ENCODE data around the gene IL1RL2. TPM values are rescaled to one million over a fixed set of nuclear protein-coding genes. Genes with fewer than 3 reads are reported as not detected.

IL1RL2 gene
- total RNA-seq, 3 donors from 2014 or later (not counting 1 experiment from before 2014, with no cell fraction given), result not detected

GRCh38 chr2:102154946-102155702 lies 31.7 kb upstream of the IL1RL2 start:
- TF ChIP-seq, protein P1, sequence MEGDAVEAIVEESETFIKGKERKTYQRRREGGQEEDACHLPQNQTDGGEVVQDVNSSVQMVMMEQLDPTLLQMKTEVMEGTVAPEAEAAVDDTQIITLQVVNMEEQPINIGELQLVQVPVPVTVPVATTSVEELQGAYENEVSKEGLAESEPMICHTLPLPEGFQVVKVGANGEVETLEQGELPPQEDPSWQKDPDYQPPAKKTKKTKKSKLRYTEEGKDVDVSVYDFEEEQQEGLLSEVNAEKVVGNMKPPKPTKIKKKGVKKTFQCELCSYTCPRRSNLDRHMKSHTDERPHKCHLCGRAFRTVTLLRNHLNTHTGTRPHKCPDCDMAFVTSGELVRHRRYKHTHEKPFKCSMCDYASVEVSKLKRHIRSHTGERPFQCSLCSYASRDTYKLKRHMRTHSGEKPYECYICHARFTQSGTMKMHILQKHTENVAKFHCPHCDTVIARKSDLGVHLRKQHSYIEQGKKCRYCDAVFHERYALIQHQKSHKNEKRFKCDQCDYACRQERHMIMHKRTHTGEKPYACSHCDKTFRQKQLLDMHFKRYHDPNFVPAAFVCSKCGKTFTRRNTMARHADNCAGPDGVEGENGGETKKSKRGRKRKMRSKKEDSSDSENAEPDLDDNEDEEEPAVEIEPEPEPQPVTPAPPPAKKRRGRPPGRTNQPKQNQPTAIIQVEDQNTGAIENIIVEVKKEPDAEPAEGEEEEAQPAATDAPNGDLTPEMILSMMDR (IDR thresholded peaks at IDR 0.05), result no peak
- no peak overlapping the region for H3K4me3 Mint-ChIP-seq
- no peak overlapping the region for H3K27ac ChIP-seq (ENCODE audit: low read length)
- no peaks in the 10 kb centered on the region for H3K9me3 Mint-ChIP-seq
- no peaks in the 10 kb centered on the region for H3K9me3 ChIP-seq (ENCODE audit: control insufficient read depth, insufficient read depth, low read length)
- DNase-seq (no peak), ATAC-seq (no peak)
- H3K27me3 ChIP-seq (ENCODE audit: control insufficient read depth, insufficient read depth, low read length), result no peaks in the 10 kb centered on the region
- peaks cover 0 to 4% of the 10 kb centered on the region in 2 donors for H3K27me3 Mint-ChIP-seq (ENCODE audit: low read depth in 2 of 2)
- WGBS (ENCODE audit: insufficient coverage), result 79% methylated on average over 7 of the region's 7 CpGs
- intact Hi-C loops (cut with micrococcal nuclease), result no loop called here
- H3K27ac Mint-ChIP-seq, result no peak overlapping the region
- no peaks in the 10 kb centered on the region for H3K36me3 ChIP-seq (ENCODE audit: control insufficient read depth, insufficient read depth, low read length)
- H3K4me1 ChIP-seq (ENCODE audit: control insufficient read depth, insufficient read depth, low read length), result no peaks in the 10 kb centered on the region
- no peaks in the 10 kb centered on the region for H3K4me1 Mint-ChIP-seq
- no peak overlapping the region for H3K4me3 ChIP-seq (ENCODE audit: low read length)
- H3K36me3 Mint-ChIP-seq, result no peaks in the 10 kb centered on the region

DNA sequence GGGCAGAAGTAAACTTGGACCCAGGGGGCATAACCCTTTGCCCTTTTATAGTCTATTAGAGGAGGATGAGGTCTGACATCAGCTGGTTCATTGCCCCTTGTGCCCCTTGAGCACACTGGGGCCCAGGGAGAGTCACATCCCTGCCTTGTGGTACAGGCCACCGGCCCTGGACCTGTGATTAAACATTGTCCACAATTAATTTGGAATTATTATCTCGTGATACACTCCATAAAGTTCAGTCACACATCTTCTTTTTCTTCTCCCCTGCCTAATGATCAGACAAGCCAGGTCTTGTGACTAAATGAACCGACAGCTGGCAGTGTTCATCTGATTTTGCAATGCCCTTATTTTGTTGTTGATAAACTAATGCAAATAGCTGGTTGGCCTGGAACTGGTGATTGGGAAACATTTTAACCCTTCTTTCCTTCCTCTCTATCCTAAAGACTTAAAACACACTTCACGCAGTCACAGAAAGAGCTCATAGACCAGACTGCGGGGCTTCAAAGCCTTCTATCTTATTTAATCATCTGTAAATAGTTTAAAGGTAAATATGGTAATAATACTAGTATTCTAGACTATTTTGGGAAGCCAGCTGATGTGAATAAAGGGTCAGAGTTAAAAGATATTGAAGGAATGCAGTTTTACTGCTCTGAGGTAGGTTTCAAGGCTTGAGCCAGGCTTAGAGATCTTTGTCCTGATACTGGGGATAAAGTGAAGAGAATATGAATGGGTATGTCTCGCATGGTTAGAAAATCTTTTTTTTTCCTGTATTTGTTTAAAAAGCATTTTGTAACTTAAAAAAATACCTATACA lies 30.9 kb upstream of the IL1RL2 start:
- no peaks in the 10 kb centered on the region for H3K4me1 Mint-ChIP-seq
- TF ChIP-seq, protein P1 (IDR thresholded peaks at IDR 0.05), result no peak
- H3K9me3 ChIP-seq (ENCODE audit: control insufficient read depth, insufficient read depth, low read length), result no peaks in the 10 kb centered on the region
- H3K27ac Mint-ChIP-seq, result no peak overlapping the region
- intact Hi-C loops (cut with micrococcal nuclease), result no loop called here
- H3K4me1 ChIP-seq (ENCODE audit: control insufficient read depth, insufficient read depth, low read length), result no peaks in the 10 kb centered on the region
- H3K27me3 Mint-ChIP-seq (ENCODE audit: low read depth in 2 of 2), result peaks cover 0 to 4% of the 10 kb centered on the region in 2 donors
- H3K27me3 ChIP-seq (ENCODE audit: control insufficient read depth, insufficient read depth, low read length), result no peaks in the 10 kb centered on the region
- no peak overlapping the region for H3K27ac ChIP-seq (ENCODE audit: low read length)
- H3K4me3 ChIP-seq (ENCODE audit: low read length), result no peak overlapping the region
- H3K9me3 Mint-ChIP-seq, result no peaks in the 10 kb centered on the region
- H3K4me3 Mint-ChIP-seq, result no peak overlapping the region
- no peaks in the 10 kb centered on the region for H3K36me3 Mint-ChIP-seq
- no peak for DNase-seq
- no peak for ATAC-seq
- WGBS (ENCODE audit: insufficient coverage), result 75% methylated on average over 3 of the region's 6 CpGs
- no peaks in the 10 kb centered on the region for H3K36me3 ChIP-seq (ENCODE audit: control insufficient read depth, insufficient read depth, low read length)

GRCh38 chr2:102158011-102158755 lies 28.6 kb upstream of the IL1RL2 start:
- intact Hi-C loops (cut with micrococcal nuclease), result no loop called here
- Histone ChIP-seq H3K4me3 (ENCODE audit: low read length) (no peak overlapping the region), H3K27me3 (ENCODE audit: control insufficient read depth, insufficient read depth, low read length) (no peaks in the 10 kb centered on the region), H3K27ac (ENCODE audit: low read length) (no peak overlapping the region), H3K4me1 (ENCODE audit: control insufficient read depth, insufficient read depth, low read length) (no peaks in the 10 kb centered on the region), H3K36me3 (ENCODE audit: control insufficient read depth, insufficient read depth, low read length) (no peaks in the 10 kb centered on the region), H3K9me3 (ENCODE audit: control insufficient read depth, insufficient read depth, low read length) (no peaks in the 10 kb centered on the region)
- TF ChIP-seq, protein P1 (IDR thresholded peaks at IDR 0.05), result no peak
- Mint-ChIP-seq H3K9me3 (no peaks in the 10 kb centered on the region), H3K4me3 (no peak overlapping the region), H3K27me3 (ENCODE audit: low read depth in 2 of 2) (no peaks in the 10 kb centered on the region), H3K36me3 (no peaks in the 10 kb centered on the region), H3K4me1 (no peaks in the 10 kb centered on the region), H3K27ac (no peak overlapping the region)
- DNase-seq (no peak), ATAC-seq (no peak)
